Small intestine (tissue), 7 donors: ENCODE results near the gene NUDT7. TPM values are rescaled to one million over a fixed set of nuclear protein-coding genes. Genes with fewer than 3 reads are reported as not detected.
A peak's percentile ranks its signal among the peaks of the same experiment; 100 is the strongest.

ENCODE experiments used
- DNase-seq, 2 donors: peaks; one replicate each; pipeline versions ENCODE4 v3.0.0 to v3.0.0-alpha.2; 2013
- FAIRE-seq: peaks from 2 replicates; lab custom pipeline; 2012; peaks lifted over from hg19 to GRCh38; lab: Jason Lieb, UNC
- H3K27ac ChIP-seq, 3 donors: one replicate each; pipeline ENCODE4 v1.5.1; 2013; ENCODE audit warnings: low read length in 2 of 3, mild to moderate bottlenecking in 2 of 3, control low read depth in 1 of 3, inconsistent platforms in 1 of 3, low read depth in 1 of 3, moderate library complexity in 1 of 3
- H3K27me3 ChIP-seq, 3 donors: one replicate each; pipeline ENCODE4 v1.6.1; 2013; ENCODE audit warnings: low read length in 3 of 3, inconsistent platforms in 1 of 3; ENCODE audit not compliant: control insufficient read depth in 3 of 3, insufficient read depth in 3 of 3
- H3K36me3 ChIP-seq, 3 donors: one replicate each; pipeline ENCODE4 v1.6.1; 2013; ENCODE audit warnings: low read length in 3 of 3, inconsistent platforms in 1 of 3, low read depth in 1 of 3, mild to moderate bottlenecking in 1 of 3, moderate library complexity in 1 of 3; ENCODE audit not compliant: control insufficient read depth in 3 of 3, insufficient read depth in 2 of 3
- H3K4me1 ChIP-seq, 3 donors: one replicate each; pipeline ENCODE4 v1.6.1; 2013; ENCODE audit warnings: low read length in 2 of 3, inconsistent platforms in 1 of 3, low read depth in 1 of 3, mild to moderate bottlenecking in 1 of 3, moderate library complexity in 1 of 3; ENCODE audit not compliant: control insufficient read depth in 3 of 3, insufficient read depth in 2 of 3
- H3K4me3 ChIP-seq, 3 donors: one replicate each; pipeline ENCODE4 v1.5.1; 2013; ENCODE audit warnings: low read length in 3 of 3, control low read depth in 1 of 3, inconsistent platforms in 1 of 3, low read depth in 1 of 3, mild to moderate bottlenecking in 1 of 3, moderate library complexity in 1 of 3
- H3K9me3 ChIP-seq, 2 donors: one replicate each; pipeline ENCODE4 v1.6.1; 2013; ENCODE audit warnings: low read depth in 1 of 2, low read length in 1 of 2; ENCODE audit not compliant: control insufficient read depth in 2 of 2, insufficient read depth in 1 of 2
- WGBS, 3 donors: extraction: QIAGEN DNeasy Blood & Tissue Kit; methylation state at CpG; one replicate each; pipeline ENCODE4 v1.1.7; 2013; 5-methylcytosine and 5-hydroxymethylcytosine counted together
- polyA plus RNA-seq, 4 donors: library from polyadenylated mRNA; stranded (reverse) in 3 of 4; unstranded in 1 of 4; fragments of 200-250 nt in 3 of 4; fragments of 120-200 nt in 1 of 4; gene quantifications; one replicate each; pipeline versions ENCODE4 v1.2.1 to v1.2.3, GENCODE V29; 2013
- donor health status: healthy with polysubstance abuse.
- donor health status: control.
- donor health status: control.
- donor health status: Bipolar disorder and iron deficiency.
- donor health status: healthy.

The NUDT7 gene
- polyA plus RNA-seq, 4 donors: 8.4 to 18.1 (median 14.2) TPM

GRCh38 chr16:77705351-77705750 is 17.0 kb upstream of the NUDT7 start:
- Histone ChIP-seq H3K9me3 (peaks cover 0 to 4% of the 10 kb centered on the region in 2 donors), H3K4me3 (no peak overlapping the region), H3K27ac (no peak overlapping the region), H3K4me1 (no peaks in the 10 kb centered on the region), H3K36me3 (no peaks in the 10 kb centered on the region), H3K27me3 (peaks cover 0 to 3% (median 0%) of the 10 kb centered on the region in 3 donors)
- FAIRE-seq (no peak), DNase-seq (no peak)
- 68 to 82% (median 81%) methylated on average over 4 of the region's 4 CpGs for WGBS, 3 donors

GRCh38 chr16:77711179-77711578 is 11.1 kb upstream of the NUDT7 start:
- Histone ChIP-seq H3K36me3 (no peaks in the 10 kb centered on the region), H3K9me3 (no peaks in the 10 kb centered on the region), H3K27me3 (no peaks in the 10 kb centered on the region), H3K4me1 (no peaks in the 10 kb centered on the region), H3K27ac (no peak overlapping the region), H3K4me3 (no peak overlapping the region)
- FAIRE-seq (no peak), DNase-seq (no peak)
- 57 to 86% (median 76%) methylated on average over 1 of the region's 1 CpG for WGBS, 3 donors

GRCh38 chr16:77711775-77712174 is 10.5 kb upstream of the NUDT7 start:
- H3K27ac ChIP-seq: no peak overlapping the region
- H3K36me3 ChIP-seq: no peaks in the 10 kb centered on the region
- FAIRE-seq: no peak
- H3K9me3 ChIP-seq: no peaks in the 10 kb centered on the region
- H3K4me1 ChIP-seq: no peaks in the 10 kb centered on the region
- H3K27me3 ChIP-seq: no peaks in the 10 kb centered on the region
- peak; percentile 17 to 84 for DNase-seq
- 9 to 38% (median 22%) methylated on average over 5 of the region's 5 CpGs for WGBS, 3 donors
- H3K4me3 ChIP-seq: no peak overlapping the region

- no peaks in the 10 kb centered on the region for H3K27me3 ChIP-seq
- WGBS, 3 donors: 78 to 88% (median 84%) methylated on average over 5 of the region's 5 CpGs
- H3K9me3 ChIP-seq: no peaks in the 10 kb centered on the region
- no peaks in the 10 kb centered on the region for H3K36me3 ChIP-seq
- DNase-seq (no peak), FAIRE-seq (no peak)
- H3K4me1 ChIP-seq: no peaks in the 10 kb centered on the region
- no peak overlapping the region for H3K4me3 ChIP-seq
- no peak overlapping the region for H3K27ac ChIP-seq
Measured at GRCh38 chr16:77715145-77715544, 7.2 kb upstream of the NUDT7 start.

DNA sequence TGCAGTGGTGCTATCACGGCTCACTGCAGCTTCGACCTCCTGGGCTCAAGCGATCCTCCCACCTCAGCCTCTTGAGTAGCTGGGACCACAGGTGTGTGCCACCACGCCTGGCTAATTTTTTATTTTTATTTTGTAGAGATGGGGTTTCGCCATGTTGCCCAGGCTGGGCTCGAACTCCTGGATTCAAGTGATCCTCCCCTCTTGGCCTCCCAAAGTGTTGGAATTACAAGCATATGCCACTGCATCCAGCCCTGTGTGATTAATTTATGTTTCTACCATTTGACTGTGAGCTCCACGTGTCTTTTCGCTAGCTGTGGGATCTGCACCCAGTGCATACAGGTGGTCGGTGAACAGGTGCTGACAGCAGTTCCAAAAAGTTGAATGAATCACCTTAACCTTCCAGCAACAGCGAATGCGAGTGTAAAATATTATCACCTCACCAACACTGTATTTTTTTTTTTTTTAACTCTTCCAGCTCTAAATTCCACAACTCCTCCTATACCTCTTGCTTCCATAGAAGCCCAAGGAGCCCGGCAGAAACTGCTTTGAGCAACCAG is 484 bp upstream of the NUDT7 start:
- WGBS, 3 donors: 42 to 51% (median 44%) methylated on average over 12 of the region's 12 CpGs
- Histone ChIP-seq H3K27me3 (no peaks in the 10 kb centered on the region), H3K4me3 (no peak overlapping the region), H3K4me1 (peaks cover 0 to 3% (median 0%) of the 10 kb centered on the region in 3 donors), H3K27ac (peak overlapping the region in 2 of 3 donors; percentile 45 to 63), H3K36me3 (peaks cover 0 to 3% (median 0%) of the 10 kb centered on the region in 3 donors), H3K9me3 (no peaks in the 10 kb centered on the region)
- DNase-seq (no peak), FAIRE-seq (no peak)

GRCh38 chr16:77723108-77723514 is 797 bp downstream of the NUDT7 start:
- Histone ChIP-seq H3K27me3 (no peaks in the 10 kb centered on the region), H3K4me1 (peaks cover 0 to 3% (median 0%) of the 10 kb centered on the region in 3 donors), H3K27ac (peak overlapping the region; percentile 63 to 87 (median 82)), H3K4me3 (peak overlapping the region; percentile 62 to 95 (median 64)), H3K9me3 (no peaks in the 10 kb centered on the region), H3K36me3 (peaks cover 0 to 5% (median 0%) of the 10 kb centered on the region in 3 donors)
- 0 to 2% (median 2%) methylated on average over 5 of the region's 5 CpGs for WGBS, 3 donors
- FAIRE-seq (no peak), DNase-seq (no peak)

DNA sequence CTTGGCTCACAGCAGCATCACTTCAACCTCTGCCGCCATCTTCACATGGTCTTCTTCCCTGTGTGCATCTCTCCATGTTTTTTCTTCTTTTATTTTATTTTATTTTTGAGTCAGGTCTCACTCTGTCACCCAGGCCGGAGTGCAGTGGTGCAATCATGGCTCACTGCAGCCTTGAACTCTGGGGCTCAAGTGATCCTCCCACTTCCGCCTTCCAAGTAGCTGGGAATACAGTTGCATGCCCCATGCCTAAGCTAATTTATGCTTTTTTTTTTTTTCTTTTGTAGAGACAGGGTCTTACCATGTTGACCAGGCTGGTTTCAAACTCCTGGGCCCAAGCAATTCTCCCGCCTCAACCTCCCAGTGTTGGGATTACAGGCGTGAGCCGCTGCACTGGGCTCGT is 1.9 kb downstream of the NUDT7 start:
- DNase-seq (no peak), FAIRE-seq (no peak)
- Histone ChIP-seq H3K27me3 (no peaks in the 10 kb centered on the region), H3K36me3 (peaks cover 0 to 5% (median 0%) of the 10 kb centered on the region in 3 donors), H3K4me1 (peaks cover 0 to 3% (median 0%) of the 10 kb centered on the region in 3 donors), H3K9me3 (no peaks in the 10 kb centered on the region), H3K27ac (no peak overlapping the region), H3K4me3 (no peak overlapping the region)
- 91 to 96% (median 93%) methylated on average over 7 of the region's 7 CpGs for WGBS, 3 donors

DNA sequence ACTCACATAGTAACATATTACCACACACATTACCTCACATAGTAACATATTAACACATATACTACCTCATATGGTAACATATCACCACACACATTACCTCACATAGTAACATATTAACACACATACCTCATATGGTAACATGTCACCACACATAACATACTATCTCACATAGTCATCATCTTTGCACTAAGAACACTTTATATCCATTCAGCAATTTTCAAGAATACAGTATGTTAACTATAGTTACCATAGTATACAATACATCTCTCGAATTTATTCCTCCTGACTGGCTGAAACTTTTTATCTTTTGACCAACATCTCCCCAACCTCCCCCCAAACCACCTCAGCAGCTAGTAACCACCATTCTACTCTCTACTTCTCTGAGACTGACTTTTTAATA is 7.6 kb downstream of the NUDT7 start:
- FAIRE-seq (no peak), DNase-seq (no peak)
- Histone ChIP-seq H3K4me3 (no peak overlapping the region), H3K27me3 (no peaks in the 10 kb centered on the region), H3K4me1 (no peaks in the 10 kb centered on the region), H3K9me3 (no peaks in the 10 kb centered on the region), H3K36me3 (peaks cover 0 to 7% (median 0%) of the 10 kb centered on the region in 3 donors), H3K27ac (no peak overlapping the region)
- WGBS, 3 donors: 0 to 43% (median 0%) methylated on average over 1 of the region's 1 CpG
